HG03045 (cell line): ENCODE measurements around the gene GUK1.
"Not testable (repeated sequence)": the region's sequence is repeated elsewhere in the genome, so short reads cannot be mapped to it uniquely, and the experiment has no call there.

ENCODE experiments used
- ATAC-seq: cut with Tn5 transposase; IDR thresholded peaks from one replicate; pipeline ENCODE4 v1.9.1; 2021; ENCODE audit warnings: mild to moderate bottlenecking, moderate library complexity; ENCODE audit not compliant: unreplicated experiment

Gene GUK1

GRCh38 chr1:228104526-228105269, 35.4 kb upstream of the GUK1 start:
- ATAC-seq, result no peak

GRCh38 chr1:228105270-228105995, 34.6 kb upstream of the GUK1 start:
- no peak for ATAC-seq

- ATAC-seq, result no peak
These were observed 33.9 kb upstream of the GUK1 start for GRCh38 chr1:228105996-228106799.

- ATAC-seq, result no peak
These were observed 33.4 kb upstream of the GUK1 start for GRCh38 chr1:228106800-228107054.

- ATAC-seq, result no peak
These were observed 32.4 kb upstream of the GUK1 start for GRCh38 chr1:228107636-228108035.

GRCh38 chr1:228108055-228108690, 31.9 kb upstream of the GUK1 start:
- ATAC-seq, result no peak

GRCh38 chr1:228108742-228109072, 31.4 kb upstream of the GUK1 start:
- ATAC-seq, result no peak

GRCh38 chr1:228109073-228109961, 30.8 kb upstream of the GUK1 start, which contains the start of gene MRPL55:
Gene MRPL55, minus strand, starts transcription at chr1:228109299. Its CDS starts 1,039 bp downstream, at chr1:228108260.
- ATAC-seq, result peak; percentile 91

GRCh38 chr1:228109962-228110488, 30.1 kb upstream of the GUK1 start:
- peak; percentile 2 for ATAC-seq

GRCh38 chr1:228110556-228110955, 29.5 kb upstream of the GUK1 start:
- ATAC-seq, result no peak

- ATAC-seq, result not testable (repeated sequence)
These were observed 28.8 kb upstream of the GUK1 start for GRCh38 chr1:228111315-228111714.

- no peak for ATAC-seq
These were observed 27.9 kb upstream of the GUK1 start for GRCh38 chr1:228112167-228112566.

- ATAC-seq, result no peak
These were observed 27.5 kb upstream of the GUK1 start for GRCh38 chr1:228112617-228113016.

- no peak for ATAC-seq
These were observed 25.3 kb upstream of the GUK1 start for GRCh38 chr1:228114827-228115226.

GRCh38 chr1:228117335-228117734, 22.7 kb upstream of the GUK1 start:
- ATAC-seq, result no peak

GRCh38 chr1:228118040-228118439, 22.0 kb upstream of the GUK1 start:
- ATAC-seq, result no peak

GRCh38 chr1:228120351-228120750, 19.7 kb upstream of the GUK1 start:
- no peak for ATAC-seq

GRCh38 chr1:228120857-228121489, 19.1 kb upstream of the GUK1 start:
- no peak for ATAC-seq

GRCh38 chr1:228122921-228123441, 17.1 kb upstream of the GUK1 start:
- no peak for ATAC-seq
